Stimulated activated naive CD8-positive, alpha-beta T cell treated with anti-CD3 and anti-CD28 coated beads, Interleukin-15, amount 100 ng/mL, for 72 hours (primary cell): Measurements from ENCODE around the gene PGM1.

Source experiments
- ATAC-seq: fragments of 150-1000 bp; cut with Tn5 transposase; 2 replicates; pipeline ENCODE4 v1.10.0; 2021; ENCODE audit warnings: mild to moderate bottlenecking, moderate library complexity
- DNase-seq, 2 donors: peaks; one replicate each; pipeline ENCODE4 v3.0.0; 2021 to 2022
- H3K27ac Mint-ChIP-seq, 2 donors: one replicate each; pipeline ENCODE4 v1.8.0; 2022; ENCODE audit warnings: mild to moderate bottlenecking in 2 of 2, mixed read lengths in 2 of 2, moderate library complexity in 2 of 2
- H3K27me3 Mint-ChIP-seq: one replicate; pipeline ENCODE4 v1.8.0; 2022; ENCODE audit warnings: mixed read lengths
- H3K4me1 Mint-ChIP-seq: one replicate; pipeline ENCODE4 v1.8.0; 2022; ENCODE audit warnings: mild to moderate bottlenecking, mixed read lengths
- H3K4me3 Mint-ChIP-seq, 2 donors: one replicate each; pipeline ENCODE4 v1.8.0; 2022; ENCODE audit warnings: mild to moderate bottlenecking in 2 of 2, mixed read lengths in 2 of 2, moderate library complexity in 1 of 2
- H3K9me3 Mint-ChIP-seq, 2 donors: one replicate each; pipeline ENCODE4 v1.8.0; 2022; ENCODE audit warnings: mixed read lengths in 2 of 2

Gene PGM1

GRCh38 chr1:63663301-63663700 is 70.1 kb downstream of the PGM1 start:
- H3K9me3 Mint-ChIP-seq: peaks cover 0 to 12% of the 10 kb centered on the region in 2 donors
- ATAC-seq: no peak
- H3K27ac Mint-ChIP-seq: no peak overlapping the region
- no peak overlapping the region for H3K4me3 Mint-ChIP-seq
- DNase-seq: no peak
- no peaks in the 10 kb centered on the region for H3K27me3 Mint-ChIP-seq
- H3K4me1 Mint-ChIP-seq: no peaks in the 10 kb centered on the region

- no peaks in the 10 kb centered on the region for H3K27me3 Mint-ChIP-seq
These were observed 70.7 kb downstream of the PGM1 start for GRCh38 chr1:63663873-63664272.

GRCh38 chr1:63664742-63665141 is 71.5 kb downstream of the PGM1 start:
- DNase-seq (no peak), ATAC-seq (no peak)
- Mint-ChIP-seq H3K9me3 (peaks cover 0 to 12% of the 10 kb centered on the region in 2 donors), H3K27ac (no peak overlapping the region), H3K27me3 (no peaks in the 10 kb centered on the region), H3K4me1 (no peaks in the 10 kb centered on the region), H3K4me3 (no peak overlapping the region)

More at GRCh38 chr1:63663873-63664272, 70.7 kb downstream of the PGM1 start:
- Mint-ChIP-seq H3K4me1 (no peaks in the 10 kb centered on the region), H3K27ac (no peak overlapping the region), H3K9me3 (peaks cover 0 to 12% of the 10 kb centered on the region in 2 donors), H3K4me3 (no peak overlapping the region)
- ATAC-seq (no peak), DNase-seq (no peak)

GRCh38 chr1:63665410-63665809 is 72.2 kb downstream of the PGM1 start:
- DNase-seq: no peak
- no peak overlapping the region for H3K27ac Mint-ChIP-seq
- no peak for ATAC-seq
- no peaks in the 10 kb centered on the region for H3K27me3 Mint-ChIP-seq
- no peaks in the 10 kb centered on the region for H3K4me1 Mint-ChIP-seq
- H3K4me3 Mint-ChIP-seq: no peak overlapping the region
- peaks cover 0 to 12% of the 10 kb centered on the region in 2 donors for H3K9me3 Mint-ChIP-seq

GRCh38 chr1:63665824-63666223 is 72.6 kb downstream of the PGM1 start:
- no peak for DNase-seq
- peaks cover 0 to 12% of the 10 kb centered on the region in 2 donors for H3K9me3 Mint-ChIP-seq
- no peak overlapping the region for H3K27ac Mint-ChIP-seq
- no peaks in the 10 kb centered on the region for H3K4me1 Mint-ChIP-seq
- ATAC-seq: no peak
- no peak overlapping the region for H3K4me3 Mint-ChIP-seq
- H3K27me3 Mint-ChIP-seq: no peaks in the 10 kb centered on the region

GRCh38 chr1:63668298-63668697 is 75.1 kb downstream of the PGM1 start:
- no peak for ATAC-seq
- no peak overlapping the region for H3K4me3 Mint-ChIP-seq

GRCh38 chr1:63669151-63669961 is 76.1 kb downstream of the PGM1 start:
- ATAC-seq (no peak), DNase-seq (no peak)
- Mint-ChIP-seq H3K27ac (no peak overlapping the region), H3K4me1 (no peaks in the 10 kb centered on the region), H3K27me3 (no peaks in the 10 kb centered on the region), H3K4me3 (no peak overlapping the region), H3K9me3 (no peaks in the 10 kb centered on the region)

More at GRCh38 chr1:63668298-63668697, 75.1 kb downstream of the PGM1 start:
- Mint-ChIP-seq H3K27ac (no peak overlapping the region), H3K4me1 (no peaks in the 10 kb centered on the region), H3K9me3 (peaks cover 0 to 4% of the 10 kb centered on the region in 2 donors), H3K27me3 (no peaks in the 10 kb centered on the region)
- DNase-seq: no peak

- H3K4me3 Mint-ChIP-seq: no peak overlapping the region
These were observed 77.0 kb downstream of the PGM1 start for GRCh38 chr1:63670164-63670563.

GRCh38 chr1:63671514-63671913 is 78.3 kb downstream of the PGM1 start:
- DNase-seq (no peak), ATAC-seq (no peak)
- H3K4me3 Mint-ChIP-seq: no peak overlapping the region
- H3K4me1 Mint-ChIP-seq: no peaks in the 10 kb centered on the region
- H3K9me3 Mint-ChIP-seq: no peaks in the 10 kb centered on the region
- no peak overlapping the region for H3K27ac Mint-ChIP-seq
- no peaks in the 10 kb centered on the region for H3K27me3 Mint-ChIP-seq

More at GRCh38 chr1:63670164-63670563, 77.0 kb downstream of the PGM1 start:
- DNase-seq: no peak
- Mint-ChIP-seq H3K27me3 (no peaks in the 10 kb centered on the region), H3K4me1 (no peaks in the 10 kb centered on the region), H3K9me3 (no peaks in the 10 kb centered on the region), H3K27ac (no peak overlapping the region)
- no peak for ATAC-seq

GRCh38 chr1:63674238-63674864 is 81.1 kb downstream of the PGM1 start:
- Mint-ChIP-seq H3K27ac (no peak overlapping the region), H3K4me3 (no peak overlapping the region), H3K27me3 (no peaks in the 10 kb centered on the region), H3K4me1 (no peaks in the 10 kb centered on the region), H3K9me3 (peaks cover 0 to 1% of the 10 kb centered on the region in 2 donors)
- DNase-seq: no peak
- peak; percentile 37 for ATAC-seq

GRCh38 chr1:63674865-63675419 is 81.7 kb downstream of the PGM1 start:
- H3K4me1 Mint-ChIP-seq: no peaks in the 10 kb centered on the region
- H3K4me3 Mint-ChIP-seq: no peak overlapping the region
- no peak for DNase-seq
- H3K27ac Mint-ChIP-seq: peak overlapping the region in 1 of 2 donors; percentile 49
- H3K9me3 Mint-ChIP-seq: peaks cover 0 to 7% of the 10 kb centered on the region in 2 donors
- H3K27me3 Mint-ChIP-seq: no peaks in the 10 kb centered on the region
- no peak for ATAC-seq

- Mint-ChIP-seq H3K27ac (peak overlapping the region in 1 of 2 donors; percentile 49), H3K27me3 (no peaks in the 10 kb centered on the region), H3K9me3 (peaks cover 0 to 10% of the 10 kb centered on the region in 2 donors), H3K4me1 (no peaks in the 10 kb centered on the region), H3K4me3 (no peak overlapping the region)
- ATAC-seq (no peak), DNase-seq (no peak)
These were observed 82.3 kb downstream of the PGM1 start for GRCh38 chr1:63675420-63675931.

- H3K27ac Mint-ChIP-seq: no peak overlapping the region
These were observed 84.3 kb downstream of the PGM1 start for GRCh38 chr1:63677497-63677896.

GRCh38 chr1:63678200-63678599 is 85.0 kb downstream of the PGM1 start:
- ATAC-seq (no peak), DNase-seq (no peak)
- peaks cover 0 to 10% of the 10 kb centered on the region in 2 donors for H3K9me3 Mint-ChIP-seq
- no peaks in the 10 kb centered on the region for H3K27me3 Mint-ChIP-seq
- H3K4me3 Mint-ChIP-seq: no peak overlapping the region
- no peaks in the 10 kb centered on the region for H3K4me1 Mint-ChIP-seq
- no peak overlapping the region for H3K27ac Mint-ChIP-seq

More at GRCh38 chr1:63677497-63677896, 84.3 kb downstream of the PGM1 start:
- ATAC-seq: no peak
- DNase-seq: no peak
- H3K27me3 Mint-ChIP-seq: no peaks in the 10 kb centered on the region
- no peak overlapping the region for H3K4me3 Mint-ChIP-seq
- H3K4me1 Mint-ChIP-seq: no peaks in the 10 kb centered on the region
- peaks cover 0 to 10% of the 10 kb centered on the region in 2 donors for H3K9me3 Mint-ChIP-seq

GRCh38 chr1:63679076-63679475 is 85.9 kb downstream of the PGM1 start:
- ATAC-seq (no peak), DNase-seq (no peak)
- H3K27me3 Mint-ChIP-seq: no peaks in the 10 kb centered on the region
- H3K9me3 Mint-ChIP-seq: peaks cover 0 to 10% of the 10 kb centered on the region in 2 donors
- no peak overlapping the region for H3K4me3 Mint-ChIP-seq
- H3K27ac Mint-ChIP-seq: no peak overlapping the region
- no peaks in the 10 kb centered on the region for H3K4me1 Mint-ChIP-seq

- Mint-ChIP-seq H3K4me1 (no peaks in the 10 kb centered on the region), H3K9me3 (peaks cover 0 to 10% of the 10 kb centered on the region in 2 donors), H3K27me3 (no peaks in the 10 kb centered on the region), H3K27ac (no peak overlapping the region), H3K4me3 (no peak overlapping the region)
- ATAC-seq (no peak), DNase-seq (no peak)
These were observed 86.4 kb downstream of the PGM1 start for GRCh38 chr1:63679589-63679988.
